T-cell (primary cell): ENCODE data around the gene KCTD14. TPM values are rescaled to one million over a fixed set of nuclear protein-coding genes. Genes with fewer than 3 reads are reported as not detected.
"Not testable (repeated sequence)": the region's sequence is repeated elsewhere in the genome, so short reads cannot be mapped to it uniquely, and the experiment has no call there.

Experiments
- ATAC-seq, 4 experiments: fragments of 200-7000 bp in 3 of 4; fragments of 150-1000 bp in 1 of 4; cut with Tn5 transposase; replicated peaks in 1 of 4; 1 replicate in 3 of 4; 2 replicates in 1 of 4; pipeline ENCODE4 v1.10.0; 2021; ENCODE audit warnings: moderate library complexity in 3 of 4, mild to moderate bottlenecking in 2 of 4, moderate number of reproducible peaks in 1 of 4
- CTCF ChIA-PET, 2 donors: fragments of 300-600 bp; sonication (Branson Sonifier 250); formaldehyde crosslinking; loops; one replicate each; lab custom pipeline; 2022; ENCODE audit warnings: antibody characterized with exemption in 2 of 2; lab: Charles Lee
- POLR2A ChIA-PET, 2 donors: fragments of 300-600 bp; sonication (Branson Sonifier 250); formaldehyde crosslinking; loops; one replicate each; lab custom pipeline; 2022; ENCODE audit warnings: antibody characterized with exemption in 2 of 2; lab: Charles Lee
- DNase-seq, 35 experiments: peaks; one replicate each; pipeline versions ENCODE4 v3.0.0 to v3.0.0-alpha.2; 2013 to 2023
- H3K27ac ChIP-seq: one replicate; pipeline ENCODE4 v1.5.1; 2013; ENCODE audit warnings: low read length
- H3K27me3 ChIP-seq, 2 experiments: replicated peaks in 1 of 2; 1 replicate in 1 of 2; 2 replicates in 1 of 2; pipeline versions ENCODE4 v1.6.1 to v1.7.0; 2013; ENCODE audit warnings: low read length in 1 of 2, mixed read lengths in 1 of 2; ENCODE audit not compliant: control insufficient read depth in 2 of 2, insufficient read depth in 2 of 2; ENCODE audit errors: extremely low read depth in 1 of 2
- H3K36me3 ChIP-seq, 2 donors: 1 replicate in 1 of 2; 2 replicates in 1 of 2; pipeline versions ENCODE4 v1.6.1 to v1.7.0; 2013; ENCODE audit warnings: low read length in 1 of 2; ENCODE audit not compliant: control insufficient read depth in 2 of 2, insufficient read depth in 1 of 2; ENCODE audit errors: extremely low read depth in 1 of 2
- H3K4me1 ChIP-seq, 2 experiments: 1 replicate in 1 of 2; 2 replicates in 1 of 2; pipeline versions ENCODE4 v1.6.1 to v1.7.0; 2013; ENCODE audit warnings: low read length in 2 of 2, mixed read lengths in 1 of 2; ENCODE audit not compliant: insufficient read depth in 2 of 2, control insufficient read depth in 1 of 2; ENCODE audit errors: extremely low read depth in 1 of 2
- H3K4me3 ChIP-seq, 2 donors: 1 replicate in 1 of 2; 2 replicates in 1 of 2; pipeline versions ENCODE4 v1.5.1 to v1.7.0; 2013; ENCODE audit warnings: mild to moderate bottlenecking in 2 of 2, low read length in 1 of 2, moderate library complexity in 1 of 2; ENCODE audit not compliant: control insufficient read depth in 1 of 2; ENCODE audit errors: extremely low read depth in 1 of 2
- H3K9me3 ChIP-seq: 2 replicates; pipeline ENCODE4 v1.7.0; 2013
- H3K27ac Mint-ChIP-seq, 2 donors: one replicate each; pipeline ENCODE4 v1.8.0; 2020 to 2021; ENCODE audit warnings: mild to moderate bottlenecking in 2 of 2, mixed read lengths in 2 of 2
- H3K27me3 Mint-ChIP-seq, 2 donors: one replicate each; pipeline ENCODE4 v1.8.0; 2021 to 2022; ENCODE audit warnings: mixed read lengths in 2 of 2
- H3K36me3 Mint-ChIP-seq: one replicate; pipeline ENCODE4 v1.8.0; 2021; ENCODE audit warnings: mixed read lengths
- H3K4me1 Mint-ChIP-seq, 3 donors: one replicate each; pipeline ENCODE4 v1.8.0; 2020 to 2022; ENCODE audit warnings: mixed read lengths in 3 of 3, mild to moderate bottlenecking in 1 of 3
- H3K4me3 Mint-ChIP-seq, 3 donors: one replicate each; pipeline ENCODE4 v1.8.0; 2020 to 2022; ENCODE audit warnings: mild to moderate bottlenecking in 3 of 3, mixed read lengths in 3 of 3, moderate library complexity in 3 of 3
- H3K9me3 Mint-ChIP-seq, 3 donors: one replicate each; pipeline ENCODE4 v1.8.0; 2020 to 2022; ENCODE audit warnings: mixed read lengths in 3 of 3
- WGBS: methylation state at CpG from one replicate; pipeline ENCODE4 v1.1.5; 2013; ENCODE audit warnings: missing lambda C conversion rate; ENCODE audit not compliant: insufficient coverage; 5-methylcytosine and 5-hydroxymethylcytosine counted together
- total RNA-seq, 35 experiments: library from RNA in 6 of 35; stranded (reverse) in 6 of 35; fragments of 120-200 nt in 1 of 35; gene quantifications; one replicate each; pipeline versions ENCODE4 v1.2.1 to v1.2.4 and lab custom pipeline; 2013 to 2026

Gene KCTD14
- total RNA-seq, 5 donors from 2014 or later (not counting 1 experiment from before 2014, with no cell fraction given) = 0.18 to 0.30 (median 0.23) TPM; not detected in 2

DNA sequence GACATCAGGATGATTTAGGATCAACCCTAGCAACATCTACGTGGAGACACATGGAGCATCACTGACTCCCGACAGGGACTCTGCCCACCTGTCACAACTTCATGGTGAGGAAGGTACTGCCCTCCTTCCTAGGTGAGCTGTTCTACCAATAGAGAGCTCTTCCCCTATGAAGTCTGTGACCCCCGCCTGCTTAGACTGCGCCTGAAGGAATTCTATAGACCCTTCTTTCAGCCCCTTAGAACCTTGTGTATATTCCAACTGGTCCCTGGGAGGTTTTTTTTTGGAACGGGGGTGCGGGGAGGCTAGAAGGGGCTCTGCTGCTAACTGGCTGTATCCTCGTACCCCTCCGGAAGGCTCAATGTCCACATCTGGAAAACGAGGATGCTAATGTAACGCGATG is 29.2 kb downstream of the KCTD14 start:
- Mint-ChIP-seq H3K4me3 (peak overlapping the region; percentile 87 to 92 (median 88)), H3K9me3 (no peaks in the 10 kb centered on the region), H3K36me3 (peaks cover 3% of the 10 kb centered on the region), H3K4me1 (peaks cover 21 to 35% (median 32%) of the 10 kb centered on the region in 3 donors), H3K27me3 (no peaks in the 10 kb centered on the region), H3K27ac (peak overlapping the region; percentile 94 to 98)
- H3K4me1 ChIP-seq = peaks cover 11 to 17% of the 10 kb centered on the region in 2 experiments
- DNase-seq (peak in 2 of 35 experiments; percentile 7 to 22), ATAC-seq (no peak)
- peak overlapping the region; percentile 84 for H3K27ac ChIP-seq
- ChIA-PET POLR2A (interaction anchor here (0.6 to 0.8 kb wide), 5 partner anchors 13 to 574 kb away, joined by 3 to 16 read pairs (median 5); no protein-coding TSS in a partner anchor), CTCF (interaction anchor here (0.5 to 1.8 kb wide), 5 partner anchors 146 to 571 kb away, joined by 3 to 9 read pairs (median 5); partner anchors contain the start of gene ALG8 (in 1 of the 2))
- peaks cover 0 to 19% of the 10 kb centered on the region in 2 donors for H3K36me3 ChIP-seq
- peak overlapping the region; percentile 70 to 75 for H3K4me3 ChIP-seq
- H3K9me3 ChIP-seq = no peaks in the 10 kb centered on the region
- WGBS = no CpG with 5 or more reads among the region's 11 CpGs
- H3K27me3 ChIP-seq = no peaks in the 10 kb centered on the region

DNA sequence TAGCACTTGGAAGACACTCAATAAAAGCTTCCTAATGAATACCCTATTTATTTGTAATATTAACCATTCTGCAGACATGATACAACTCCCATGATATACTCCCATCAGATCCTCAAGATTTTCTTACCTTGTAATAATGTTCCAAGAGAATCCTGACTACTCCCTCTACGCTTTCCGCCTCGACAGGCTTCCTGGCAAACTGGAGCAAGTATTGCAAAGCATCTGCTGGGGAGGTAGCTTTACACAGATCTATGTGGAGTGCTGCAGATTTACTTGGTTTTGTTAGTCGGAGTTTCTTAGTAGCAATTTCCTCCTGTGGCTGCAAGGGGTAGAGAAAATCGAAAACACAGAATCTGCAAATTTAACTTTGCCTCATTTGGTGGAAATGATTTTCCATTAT is 32.1 kb downstream of the KCTD14 start:
- WGBS = no CpG with 5 or more reads among the region's 5 CpGs
- Mint-ChIP-seq H3K4me1 (peaks cover 25 to 46% (median 43%) of the 10 kb centered on the region in 3 donors), H3K4me3 (no peak overlapping the region), H3K9me3 (no peaks in the 10 kb centered on the region), H3K27me3 (no peaks in the 10 kb centered on the region), H3K27ac (no peak overlapping the region), H3K36me3 (peaks cover 30% of the 10 kb centered on the region)
- ChIA-PET POLR2A (no interaction called here), CTCF (interaction anchor here in 1 of 2 donors (0.6 to 0.7 kb wide), 2 partner anchors 9 to 11 kb away, joined by 3 read pairs; no protein-coding TSS in a partner anchor)
- H3K4me1 ChIP-seq = peaks cover 11 to 17% of the 10 kb centered on the region in 2 experiments
- DNase-seq (no peak), ATAC-seq (no peak)
- H3K27ac ChIP-seq = no peak overlapping the region
- H3K36me3 ChIP-seq = peaks cover 0 to 40% of the 10 kb centered on the region in 2 donors
- H3K27me3 ChIP-seq = no peaks in the 10 kb centered on the region
- no peaks in the 10 kb centered on the region for H3K9me3 ChIP-seq
- H3K4me3 ChIP-seq = no peak overlapping the region

DNA sequence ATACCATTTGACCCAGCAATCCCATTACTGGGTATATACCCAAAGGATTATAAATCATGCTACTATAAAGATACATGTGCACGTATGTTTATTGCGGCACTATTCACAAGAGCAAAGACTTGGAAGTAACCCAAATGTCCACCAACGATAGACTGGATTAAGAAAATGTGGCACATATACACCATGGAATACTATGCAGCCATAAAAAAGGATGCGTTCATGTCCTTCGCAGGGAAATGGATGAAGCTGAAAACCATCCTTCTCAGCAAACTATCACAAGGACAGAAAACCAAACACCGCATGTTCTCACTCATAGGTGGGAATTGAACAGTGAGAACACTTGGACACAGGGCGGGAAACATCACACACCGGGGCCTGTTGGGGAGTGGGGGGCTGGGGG is 36.6 kb downstream of the KCTD14 start:
- CTCF ChIA-PET, H3K9me3 Mint-ChIP-seq, ATAC-seq, H3K4me3 Mint-ChIP-seq, H3K27ac Mint-ChIP-seq, H3K9me3 ChIP-seq, H3K4me1 ChIP-seq, POLR2A ChIA-PET, DNase-seq, H3K27me3 ChIP-seq, H3K4me3 ChIP-seq, H3K27ac ChIP-seq, H3K27me3 Mint-ChIP-seq: not testable (repeated sequence)
- WGBS = no CpG with 5 or more reads among the region's 8 CpGs
- Mint-ChIP-seq H3K4me1 (peaks cover 19 to 41% (median 30%) of the 10 kb centered on the region in 3 donors), H3K36me3 (peaks cover 62% of the 10 kb centered on the region)
- H3K36me3 ChIP-seq = peaks cover 7 to 60% of the 10 kb centered on the region in 2 donors

DNA sequence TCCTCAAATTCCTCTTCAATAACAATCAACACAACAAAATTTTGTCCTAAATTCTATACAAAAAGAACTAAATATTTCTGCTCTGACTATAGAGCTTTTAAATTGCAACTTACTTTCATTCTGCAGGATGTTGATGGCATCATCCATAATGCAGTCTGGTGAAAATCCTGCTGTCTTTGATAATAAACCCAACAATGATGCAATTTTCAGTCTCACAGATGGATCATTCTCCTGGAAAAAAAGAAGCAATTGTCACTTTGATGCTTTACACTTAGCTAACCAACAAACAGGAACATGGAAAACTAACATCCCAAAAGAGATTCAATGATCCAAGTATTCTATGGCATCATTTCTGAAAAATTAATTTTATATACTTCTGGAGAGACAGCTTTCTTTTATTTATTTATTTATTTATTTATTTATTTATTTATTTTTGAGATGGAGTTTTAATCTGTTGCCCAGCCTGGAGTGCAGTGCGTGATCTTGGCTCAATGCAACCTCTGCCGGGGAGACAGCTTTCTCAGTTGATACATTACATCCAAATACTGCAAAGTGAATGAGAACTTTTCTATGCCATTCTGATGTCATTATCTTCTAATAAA is 41.6 kb downstream of the KCTD14 start:
- CTCF ChIA-PET = interaction anchor here in 1 of 2 donors (1.0 kb wide), 1 partner anchor 583 kb away, joined by 3 read pairs; no protein-coding TSS in a partner anchor

DNA sequence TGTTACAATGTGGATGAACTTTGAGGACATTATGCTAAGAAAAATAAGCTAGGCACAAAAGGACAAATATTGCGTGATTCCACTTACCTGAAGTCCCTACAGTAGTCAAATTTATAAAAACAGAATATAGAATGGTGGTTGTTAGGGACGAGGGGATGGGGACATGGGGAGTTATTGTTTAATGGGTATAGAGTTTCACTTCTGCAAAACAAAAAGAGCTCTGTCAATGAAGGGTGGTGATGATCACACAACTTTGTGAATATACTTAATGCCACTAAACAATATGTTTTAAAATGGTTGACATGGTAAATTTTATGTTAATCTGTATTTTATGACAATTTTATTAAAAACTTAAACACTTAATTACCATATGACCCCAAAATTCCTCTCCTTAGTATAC is 54.7 kb downstream of the KCTD14 start:
- H3K27me3 ChIP-seq = no peaks in the 10 kb centered on the region
- POLR2A ChIA-PET = no interaction called here
- CTCF ChIA-PET = no interaction called here
- Mint-ChIP-seq H3K27ac (no peak overlapping the region), H3K27me3 (no peaks in the 10 kb centered on the region), H3K4me1 (no peaks in the 10 kb centered on the region), H3K9me3 (no peaks in the 10 kb centered on the region), H3K36me3 (peaks cover 39% of the 10 kb centered on the region), H3K4me3 (no peak overlapping the region)
- no peak overlapping the region for H3K4me3 ChIP-seq
- ATAC-seq (no peak), DNase-seq (no peak)
- peaks cover 0 to 7% of the 10 kb centered on the region in 2 donors for H3K36me3 ChIP-seq
- H3K27ac ChIP-seq = no peak overlapping the region
- no CpG with 5 or more reads among the region's 2 CpGs for WGBS
- no peaks in the 10 kb centered on the region for H3K4me1 ChIP-seq
- no peaks in the 10 kb centered on the region for H3K9me3 ChIP-seq

More for the DNA sequence above, 41.6 kb downstream of the KCTD14 start:
- no peak overlapping the region for H3K27ac ChIP-seq
- H3K9me3 ChIP-seq = no peaks in the 10 kb centered on the region
- H3K4me3 Mint-ChIP-seq = no peak overlapping the region
- H3K4me1 Mint-ChIP-seq = peaks cover 17 to 29% (median 19%) of the 10 kb centered on the region in 3 donors
- no peaks in the 10 kb centered on the region for H3K9me3 Mint-ChIP-seq
- no peak overlapping the region for H3K27ac Mint-ChIP-seq
- H3K4me3 ChIP-seq = no peak overlapping the region
- DNase-seq (no peak), ATAC-seq (no peak)
- no peaks in the 10 kb centered on the region for H3K4me1 ChIP-seq
- POLR2A ChIA-PET = interaction anchor here in 1 of 2 donors (0.5 kb wide), 1 partner anchor 12 kb away, joined by 3 read pairs; no protein-coding TSS in a partner anchor
- peaks cover 57% of the 10 kb centered on the region for H3K36me3 Mint-ChIP-seq
- no peaks in the 10 kb centered on the region for H3K27me3 Mint-ChIP-seq
- WGBS = no CpG with 5 or more reads among the region's 2 CpGs
- no peaks in the 10 kb centered on the region for H3K27me3 ChIP-seq
- H3K36me3 ChIP-seq = peaks cover 7 to 54% of the 10 kb centered on the region in 2 donors

DNA sequence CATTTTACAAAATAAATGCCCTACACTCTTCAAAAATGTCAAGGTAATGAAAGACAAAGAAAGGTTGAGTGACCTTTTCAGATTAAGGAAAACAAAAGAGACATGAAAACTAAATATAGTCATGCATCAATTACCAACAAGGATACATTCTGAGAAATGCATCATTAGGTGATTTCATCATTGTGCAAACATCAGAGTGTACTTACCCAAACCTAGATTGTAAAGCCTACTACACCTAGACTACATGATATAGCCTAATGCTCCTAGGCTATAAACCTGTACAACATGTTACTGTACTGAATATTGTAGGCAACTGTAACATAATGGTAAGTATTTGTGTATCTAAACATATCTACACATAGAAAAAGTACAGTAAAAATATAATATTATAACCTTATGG is 55.3 kb downstream of the KCTD14 start:
- no peak overlapping the region for H3K27ac Mint-ChIP-seq
- Histone ChIP-seq H3K27ac (no peak overlapping the region), H3K27me3 (no peaks in the 10 kb centered on the region), H3K36me3 (peaks cover 0 to 7% of the 10 kb centered on the region in 2 donors), H3K9me3 (no peaks in the 10 kb centered on the region), H3K4me1 (no peaks in the 10 kb centered on the region), H3K4me3 (no peak overlapping the region)
- no peak for ATAC-seq
- no peak for DNase-seq
- no peaks in the 10 kb centered on the region for H3K27me3 Mint-ChIP-seq
- CTCF ChIA-PET = no interaction called here
- POLR2A ChIA-PET = no interaction called here
- no peak overlapping the region for H3K4me3 Mint-ChIP-seq
- no peaks in the 10 kb centered on the region for H3K4me1 Mint-ChIP-seq
- H3K9me3 Mint-ChIP-seq = no peaks in the 10 kb centered on the region
- H3K36me3 Mint-ChIP-seq = peaks cover 33% of the 10 kb centered on the region
